Right lobe of liver (tissue), 6 donors: ENCODE results near the gene MAPK4. TPM values are rescaled to one million over a fixed set of nuclear protein-coding genes. Genes with fewer than 3 reads are reported as not detected.
"Not testable (repeated sequence)": the region's sequence is repeated elsewhere in the genome, so short reads cannot be mapped to it uniquely, and the experiment has no call there.

Experiments
- ATAC-seq, 4 donors: fragments of 200-7000 bp; cut with Tn5 transposase; one replicate each; pipeline ENCODE4 v1.9.1; 2020; ENCODE audit warnings: mild to moderate bottlenecking in 4 of 4, moderate library complexity in 4 of 4
- DNase-seq, 3 donors: peaks; one replicate each; pipeline ENCODE4 v3.0.0-alpha.2; 2020
- H3K27ac ChIP-seq, 3 donors: fragments of 200-600 bp; one replicate each; pipeline ENCODE4 v1.8.0; 2022
- H3K27me3 ChIP-seq, 2 donors: fragments of 200-600 bp; one replicate each; pipeline ENCODE4 v1.8.0; 2022
- H3K36me3 ChIP-seq, 4 donors: fragments of 200-600 bp; sonication (generic) in 1 of 4; one replicate each; pipeline versions ENCODE4 v1.5.1 to v1.8.0; 2017 to 2022; ENCODE audit warnings: control low read depth in 1 of 4
- H3K4me1 ChIP-seq, 4 donors: fragments of 200-600 bp; sonication (generic) in 1 of 4; one replicate each; pipeline versions ENCODE4 v1.5.1 to v1.8.0; 2017 to 2022; ENCODE audit warnings: control low read depth in 1 of 4
- H3K4me3 ChIP-seq, 3 donors: fragments of 200-600 bp; one replicate each; pipeline ENCODE4 v1.8.0; 2022
- H3K9me3 ChIP-seq, 4 donors: fragments of 200-600 bp; sonication (generic) in 1 of 4; one replicate each; pipeline versions ENCODE4 v1.5.1 to v1.8.0; 2017 to 2022; ENCODE audit warnings: control low read depth in 1 of 4
- POLR2A ChIP-seq: fragments of 450-650 bp; IDR thresholded peaks from one replicate; pipeline ENCODE4 v1.6.1; 2017; ENCODE audit warnings: antibody characterized with exemption, mild to moderate bottlenecking
- WGBS: methylation state at CpG from one replicate; pipeline ENCODE4 v1.1.6; 2018; ENCODE audit warnings: low coverage, low lambda C conversion rate; ENCODE audit not compliant: insufficient coverage; ENCODE audit errors: missing lambda C conversion rate; 5-methylcytosine and 5-hydroxymethylcytosine counted together
- intact Hi-C, 2 donors: fragments of 100-400 bp; cut with DNase I; formaldehyde crosslinking; loops; one replicate each; pipeline versions ENCODE4 v1.11.2 to v1.14.1; 2022
- total RNA-seq, 6 experiments: library from RNA; depleted of rRNA in 2 of 6; stranded (reverse); fragments of >200 nt in 2 of 6; fragmentation: NEBNext Ultra II Directional in 3 of 6; extraction: Animal tissue kit (Norgen Biotek cat#: 25700) in 3 of 6; gene quantifications; one replicate each; pipeline versions ENCODE4 v1.1.0 to v1.2.4, GENCODE V29; 2016 to 2023
- TF ChIP-seq, protein P1 (sequence below), 4 donors: fragments of 200-600 bp in 3 of 4; fragments of 450-650 bp in 1 of 4; IDR thresholded peaks; one replicate each; pipeline versions ENCODE4 v1.5.1 to v1.8.0; 2016 to 2022; ENCODE audit warnings: antibody characterized with exemption in 4 of 4, mild to moderate bottlenecking in 2 of 4
- donor health status: DM: no; HTN: yes; CAD: no.
- donor health status: DM: no; HTN: no; CAD: no.
- donor health status: DM: no; HTN: no; CAD: no.
- donor health status: DM: no; HTN: yes; CAD: no.
- donor health status: DM: no; HTN: yes; CAD: no.

Gene MAPK4
- total RNA-seq, 6 experiments from 2014 or later: 0.33 to 8.3 (median 1.5) TPM

DNA sequence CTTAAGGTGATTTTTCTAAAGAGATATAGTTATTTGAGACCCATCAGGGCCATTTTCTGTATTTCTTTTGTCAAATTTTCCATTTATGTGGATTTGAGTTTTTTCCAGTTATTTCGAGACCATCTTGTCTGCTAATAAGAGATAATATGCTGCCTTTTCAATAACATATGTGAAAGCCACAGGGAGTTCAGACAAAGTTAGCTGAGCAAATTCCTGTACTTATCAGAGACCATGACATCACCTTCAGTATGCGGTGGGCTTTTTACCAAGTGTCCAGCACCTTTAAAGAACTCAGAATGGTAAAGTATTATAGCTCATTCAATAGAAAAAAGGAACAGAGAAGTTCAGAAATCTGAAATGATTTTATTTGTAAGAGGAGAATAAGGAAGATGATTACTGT is 11.7 kb downstream of the MAPK4 start:
- 62% methylated on average over 2 of the region's 2 CpGs for WGBS
- H3K27ac ChIP-seq: no peak overlapping the region
- DNase-seq: no peak
- no peak overlapping the region for H3K4me3 ChIP-seq
- H3K36me3 ChIP-seq: no peaks in the 10 kb centered on the region
- no peaks in the 10 kb centered on the region for H3K9me3 ChIP-seq
- TF ChIP-seq POLR2A: no peak
- TF ChIP-seq, protein P1, sequence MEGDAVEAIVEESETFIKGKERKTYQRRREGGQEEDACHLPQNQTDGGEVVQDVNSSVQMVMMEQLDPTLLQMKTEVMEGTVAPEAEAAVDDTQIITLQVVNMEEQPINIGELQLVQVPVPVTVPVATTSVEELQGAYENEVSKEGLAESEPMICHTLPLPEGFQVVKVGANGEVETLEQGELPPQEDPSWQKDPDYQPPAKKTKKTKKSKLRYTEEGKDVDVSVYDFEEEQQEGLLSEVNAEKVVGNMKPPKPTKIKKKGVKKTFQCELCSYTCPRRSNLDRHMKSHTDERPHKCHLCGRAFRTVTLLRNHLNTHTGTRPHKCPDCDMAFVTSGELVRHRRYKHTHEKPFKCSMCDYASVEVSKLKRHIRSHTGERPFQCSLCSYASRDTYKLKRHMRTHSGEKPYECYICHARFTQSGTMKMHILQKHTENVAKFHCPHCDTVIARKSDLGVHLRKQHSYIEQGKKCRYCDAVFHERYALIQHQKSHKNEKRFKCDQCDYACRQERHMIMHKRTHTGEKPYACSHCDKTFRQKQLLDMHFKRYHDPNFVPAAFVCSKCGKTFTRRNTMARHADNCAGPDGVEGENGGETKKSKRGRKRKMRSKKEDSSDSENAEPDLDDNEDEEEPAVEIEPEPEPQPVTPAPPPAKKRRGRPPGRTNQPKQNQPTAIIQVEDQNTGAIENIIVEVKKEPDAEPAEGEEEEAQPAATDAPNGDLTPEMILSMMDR (IDR thresholded peaks at IDR 0.05): no peak
- H3K4me1 ChIP-seq: no peaks in the 10 kb centered on the region
- ATAC-seq: no peak
- no peaks in the 10 kb centered on the region for H3K27me3 ChIP-seq
- intact Hi-C loops: no loop called here

DNA sequence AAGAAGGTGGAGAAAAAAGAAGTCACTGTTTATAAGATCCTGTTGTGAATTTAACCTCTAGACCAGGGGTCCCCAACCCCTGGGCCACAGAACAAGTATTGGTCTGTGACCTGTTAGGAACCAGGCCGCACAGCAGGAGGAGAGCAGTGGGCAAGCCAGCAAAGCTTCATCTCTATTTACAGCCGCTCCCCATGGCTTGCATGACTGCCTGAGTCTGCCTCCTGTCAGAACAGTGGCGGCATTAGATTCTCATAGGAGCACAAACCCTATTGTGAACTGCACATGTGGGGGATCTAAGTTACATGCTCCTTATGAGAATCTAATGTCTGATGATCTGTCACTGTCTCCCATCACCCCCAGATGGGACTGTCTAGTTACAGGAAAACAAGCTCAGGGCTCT is 13.3 kb downstream of the MAPK4 start:
- ATAC-seq, intact Hi-C loops: not testable (repeated sequence)
- 82% methylated on average over 2 of the region's 3 CpGs for WGBS

DNA sequence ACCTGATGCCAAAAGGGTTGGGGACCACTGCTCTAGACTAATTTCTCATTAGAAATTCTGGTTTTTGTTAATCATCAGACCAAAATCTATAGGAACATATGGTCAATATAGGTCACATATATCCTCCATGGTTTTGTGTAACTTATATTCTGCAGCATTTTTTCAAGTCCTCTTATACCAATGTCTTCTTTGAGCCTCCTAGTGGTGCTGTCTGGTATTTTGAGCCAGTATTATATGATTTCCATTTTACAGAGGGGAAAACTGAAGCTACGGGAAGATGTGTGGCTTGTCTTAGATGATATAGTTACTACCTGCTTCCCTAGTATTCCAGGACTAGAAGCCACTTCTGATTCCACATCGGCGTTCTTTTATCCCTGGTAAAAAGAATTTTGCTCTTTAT is 13.8 kb downstream of the MAPK4 start:
- no peak for TF ChIP-seq POLR2A
- TF ChIP-seq, protein P1 (IDR thresholded peaks at IDR 0.05): peak in 1 of 4 donors; percentile 15
- Histone ChIP-seq H3K27me3 (no peaks in the 10 kb centered on the region), H3K36me3 (no peaks in the 10 kb centered on the region), H3K27ac (no peak overlapping the region), H3K4me1 (no peaks in the 10 kb centered on the region), H3K4me3 (no peak overlapping the region), H3K9me3 (no peaks in the 10 kb centered on the region)
- intact Hi-C loops: no loop called here
- 67% methylated on average over 3 of the region's 3 CpGs for WGBS
- DNase-seq (no peak), ATAC-seq (no peak)

More for the DNA sequence above, 13.3 kb downstream of the MAPK4 start:
- not testable (repeated sequence) for H3K4me3 ChIP-seq, H3K36me3 ChIP-seq, DNase-seq, H3K9me3 ChIP-seq, H3K27ac ChIP-seq, H3K27me3 ChIP-seq, H3K4me1 ChIP-seq

DNA sequence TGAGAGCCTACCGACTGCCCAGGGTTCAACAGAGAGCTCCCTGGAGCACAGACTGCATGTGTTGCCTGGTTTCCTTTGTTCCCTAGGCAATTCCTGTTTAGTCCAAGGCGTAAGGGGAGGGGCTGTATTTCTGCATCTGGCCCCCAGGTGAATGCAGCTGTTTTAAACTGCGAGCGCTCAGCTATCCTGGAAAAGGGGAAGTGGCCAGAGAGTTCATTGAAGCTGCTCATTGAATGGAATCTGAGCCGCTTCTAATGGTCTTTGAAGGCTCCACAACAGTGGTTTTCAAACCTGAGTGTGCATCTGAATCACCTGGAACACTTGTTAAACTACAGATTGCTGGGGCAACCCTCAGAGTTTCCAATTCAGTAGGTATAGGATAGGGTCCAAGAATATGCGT is 18.1 kb downstream of the MAPK4 start:
- Histone ChIP-seq H3K27me3 (no peaks in the 10 kb centered on the region), H3K27ac (no peak overlapping the region), H3K4me1 (no peaks in the 10 kb centered on the region), H3K9me3 (no peaks in the 10 kb centered on the region), H3K36me3 (no peaks in the 10 kb centered on the region), H3K4me3 (no peak overlapping the region)
- ATAC-seq (no peak), DNase-seq (no peak)
- WGBS: 57% methylated on average over 6 of the region's 6 CpGs
- intact Hi-C loops: no loop called here
- TF ChIP-seq, protein P1 (IDR thresholded peaks at IDR 0.05): no peak
- TF ChIP-seq POLR2A: no peak

DNA sequence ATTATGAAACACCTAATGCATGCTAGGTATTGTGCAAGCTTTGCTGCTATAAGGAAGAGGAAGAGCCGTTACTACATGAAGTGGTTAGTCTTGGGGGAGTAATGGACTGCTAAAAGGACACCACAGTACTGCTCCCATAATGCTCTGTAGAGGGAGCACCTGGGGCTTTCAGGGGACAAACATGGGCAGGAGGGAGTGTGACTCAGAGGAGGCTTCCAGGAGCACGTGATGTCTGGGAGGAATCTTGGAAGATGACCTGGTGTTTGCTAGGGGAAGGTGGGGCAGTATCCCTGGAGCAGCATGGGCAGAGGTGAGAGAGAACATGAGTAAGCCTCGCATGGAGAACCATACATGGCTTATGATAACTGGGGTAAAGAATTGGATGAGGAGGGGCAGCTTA is 18.8 kb downstream of the MAPK4 start:
- no peak for ATAC-seq

More for the DNA sequence above, 18.8 kb downstream of the MAPK4 start:
- Histone ChIP-seq H3K27ac (no peak overlapping the region), H3K4me1 (no peaks in the 10 kb centered on the region), H3K27me3 (no peaks in the 10 kb centered on the region), H3K9me3 (no peaks in the 10 kb centered on the region), H3K4me3 (no peak overlapping the region), H3K36me3 (no peaks in the 10 kb centered on the region)
- 82% methylated on average over 3 of the region's 3 CpGs for WGBS
- intact Hi-C loops: no loop called here
- DNase-seq: no peak
- TF ChIP-seq, protein P1 (IDR thresholded peaks at IDR 0.05): no peak
- no peak for TF ChIP-seq POLR2A
